ENCODE data around the gene KCTD8. TPM values are rescaled to one million over a fixed set of nuclear protein-coding genes. Genes with fewer than 3 reads are reported as not detected.

KCTD8 gene
- total RNA-seq, 1 donor from 2014 or later, result 0.85 TPM

GRCh38 chr4:44147571-44148075 lies 301.0 kb downstream of the KCTD8 start:
- H3K27me3 Mint-ChIP-seq, result no peaks in the 10 kb centered on the region
- TF ChIP-seq, protein P1, sequence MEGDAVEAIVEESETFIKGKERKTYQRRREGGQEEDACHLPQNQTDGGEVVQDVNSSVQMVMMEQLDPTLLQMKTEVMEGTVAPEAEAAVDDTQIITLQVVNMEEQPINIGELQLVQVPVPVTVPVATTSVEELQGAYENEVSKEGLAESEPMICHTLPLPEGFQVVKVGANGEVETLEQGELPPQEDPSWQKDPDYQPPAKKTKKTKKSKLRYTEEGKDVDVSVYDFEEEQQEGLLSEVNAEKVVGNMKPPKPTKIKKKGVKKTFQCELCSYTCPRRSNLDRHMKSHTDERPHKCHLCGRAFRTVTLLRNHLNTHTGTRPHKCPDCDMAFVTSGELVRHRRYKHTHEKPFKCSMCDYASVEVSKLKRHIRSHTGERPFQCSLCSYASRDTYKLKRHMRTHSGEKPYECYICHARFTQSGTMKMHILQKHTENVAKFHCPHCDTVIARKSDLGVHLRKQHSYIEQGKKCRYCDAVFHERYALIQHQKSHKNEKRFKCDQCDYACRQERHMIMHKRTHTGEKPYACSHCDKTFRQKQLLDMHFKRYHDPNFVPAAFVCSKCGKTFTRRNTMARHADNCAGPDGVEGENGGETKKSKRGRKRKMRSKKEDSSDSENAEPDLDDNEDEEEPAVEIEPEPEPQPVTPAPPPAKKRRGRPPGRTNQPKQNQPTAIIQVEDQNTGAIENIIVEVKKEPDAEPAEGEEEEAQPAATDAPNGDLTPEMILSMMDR (conservative IDR thresholded peaks at IDR 0.05), result no peak
- no peaks in the 10 kb centered on the region for H3K36me3 Mint-ChIP-seq
- no peak overlapping the region for H3K27ac Mint-ChIP-seq
- peaks cover 10% of the 10 kb centered on the region for H3K4me1 Mint-ChIP-seq (ENCODE audit: unreplicated experiment)
- peaks cover 9% of the 10 kb centered on the region for H3K9me3 Mint-ChIP-seq
- DNase-seq (ENCODE audit: extremely low spot score, unreplicated experiment), result no peak
- no peak overlapping the region for H3K4me3 Mint-ChIP-seq

DNA sequence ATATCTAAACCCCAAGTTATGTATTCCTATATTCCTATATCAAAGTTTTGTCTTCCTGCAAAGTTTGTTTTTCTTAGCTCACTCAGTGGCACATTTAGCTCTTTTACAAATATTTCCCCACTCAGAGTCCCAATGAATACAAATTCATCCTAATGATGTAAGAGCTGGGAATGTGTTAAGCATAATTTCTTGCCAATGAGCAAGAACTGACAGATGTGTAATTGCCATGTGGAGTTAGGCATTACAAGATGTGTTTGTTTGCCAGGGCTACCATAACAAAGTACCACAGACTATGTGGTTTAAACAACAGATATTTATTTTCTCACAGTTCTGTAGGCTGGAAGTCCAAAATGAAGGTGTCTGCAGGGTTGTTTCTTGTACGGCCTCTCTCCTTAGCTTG lies 302.1 kb downstream of the KCTD8 start:
- DNase-seq (ENCODE audit: extremely low spot score, unreplicated experiment), result no peak
- Mint-ChIP-seq H3K4me3 (no peak overlapping the region), H3K9me3 (peaks cover 9% of the 10 kb centered on the region), H3K36me3 (no peaks in the 10 kb centered on the region), H3K27ac (no peak overlapping the region), H3K4me1 (ENCODE audit: unreplicated experiment) (peaks cover 10% of the 10 kb centered on the region), H3K27me3 (no peaks in the 10 kb centered on the region)
- TF ChIP-seq, protein P1 (conservative IDR thresholded peaks at IDR 0.05), result no peak

DNA sequence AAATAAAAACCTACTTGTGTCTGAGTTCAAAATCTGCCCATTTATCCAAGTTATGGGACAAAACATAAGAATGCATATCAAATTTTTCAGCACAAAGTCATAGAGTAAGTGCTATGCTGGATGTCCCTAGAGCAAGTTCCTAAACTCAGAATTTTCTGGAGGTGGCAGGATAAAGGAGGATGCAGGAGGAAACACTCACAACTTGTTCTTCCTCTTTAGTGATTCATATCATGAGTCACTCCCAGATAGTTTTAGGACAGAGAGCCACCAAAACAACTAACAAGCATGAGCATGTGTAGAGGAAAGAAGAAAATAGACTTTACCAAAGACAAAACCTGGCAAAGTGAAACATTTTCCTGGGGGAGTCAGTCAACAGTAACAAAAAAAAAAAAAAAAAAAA lies 302.7 kb downstream of the KCTD8 start:
- TF ChIP-seq, protein P1 (conservative IDR thresholded peaks at IDR 0.05), result no peak
- Mint-ChIP-seq H3K36me3 (no peaks in the 10 kb centered on the region), H3K27ac (no peak overlapping the region), H3K9me3 (peaks cover 8% of the 10 kb centered on the region), H3K4me3 (no peak overlapping the region), H3K27me3 (no peaks in the 10 kb centered on the region), H3K4me1 (ENCODE audit: unreplicated experiment) (peaks cover 10% of the 10 kb centered on the region)
- no peak for DNase-seq (ENCODE audit: extremely low spot score, unreplicated experiment)

- no peaks in the 10 kb centered on the region for H3K36me3 Mint-ChIP-seq
- no peaks in the 10 kb centered on the region for H3K4me1 Mint-ChIP-seq (ENCODE audit: unreplicated experiment)
- H3K27me3 Mint-ChIP-seq, result peaks cover 2% of the 10 kb centered on the region
- no peaks in the 10 kb centered on the region for H3K9me3 Mint-ChIP-seq
- no peak overlapping the region for H3K4me3 Mint-ChIP-seq
- no peak for DNase-seq (ENCODE audit: extremely low spot score, unreplicated experiment)
- TF ChIP-seq, protein P1 (conservative IDR thresholded peaks at IDR 0.05), result no peak
- H3K27ac Mint-ChIP-seq, result no peak overlapping the region
Observed at GRCh38 chr4:44132526-44132925, 316.1 kb downstream of the KCTD8 start.

Other genes with a start within 250 kb of the KCTD8 start
- gene YIPF7, start 202.8 kb upstream of the KCTD8 start, total RNA-seq (ENCODE audit: low replicate concordance), result not detected in 2 replicates
- gene GUF1, start 229.6 kb upstream of the KCTD8 start, total RNA-seq (ENCODE audit: low replicate concordance), result 25.6 and 27.8 TPM in 2 replicates

All from type B pancreatic cell (in vitro differentiated cells).